ENCODE measurements around the gene ROR2. TPM values are rescaled to one million over a fixed set of nuclear protein-coding genes. Genes with fewer than 3 reads are reported as not detected.

ROR2 gene
- total and polyA plus RNA-seq, 2 experiments from 2014 or later = 7.1 to 12.9 TPM

GRCh38 chr9:91659529-91660495 lies 290.2 kb downstream of the ROR2 start:
- in situ Hi-C loops (cut with MboI) = no loop called here
- H3F3A ChIP-seq (ENCODE audit: insufficient read depth) = no peaks in the 10 kb centered on the region
- no peaks in the 10 kb centered on the region for H3K27me3 ChIP-seq (replicated peaks; ENCODE audit: insufficient read depth)
- no peak overlapping the region for H2AFZ ChIP-seq
- TF ChIP-seq EZH2 (IDR thresholded peaks at IDR 0.05; ENCODE audit: insufficient read depth, poor library complexity, severe bottlenecking) (no peak), EZH2phosphoT487 (IDR thresholded peaks at IDR 0.05; ENCODE audit: insufficient read depth, low read depth) (no peak)
- no peaks in the 10 kb centered on the region for H3K4me1 ChIP-seq (ENCODE audit: insufficient read depth)
- no peaks in the 10 kb centered on the region for H3K36me3 ChIP-seq (ENCODE audit: low read depth)
- no peak overlapping the region for H3K4me3 ChIP-seq
- H3K4me2 ChIP-seq (ENCODE audit: unreplicated experiment) = no peak overlapping the region
- no peaks in the 10 kb centered on the region for H3K79me2 ChIP-seq (ENCODE audit: insufficient read depth)
- H3K9ac ChIP-seq = no peak overlapping the region
- no peak overlapping the region for H3K27ac ChIP-seq
- no peaks in the 10 kb centered on the region for H4K20me1 ChIP-seq (ENCODE audit: insufficient read depth)
- WGBS, 2 experiments (ENCODE audit: low coverage in 1 of 2, low lambda C conversion rate in 2 of 2, missing lambda C conversion rate in 2 of 2) = 61 to 65% methylated on average over 6 of the region's 6 CpGs
- H3K9me2 ChIP-seq (ENCODE audit: insufficient read depth) = no peaks in the 10 kb centered on the region
- DNase-seq = peak; percentile 43
- no peaks in the 10 kb centered on the region for H3K9me3 ChIP-seq (ENCODE audit: low read depth)

GRCh38 chr9:91658513-91659105 lies 291.4 kb downstream of the ROR2 start:
- H3K9ac ChIP-seq = no peak overlapping the region
- no peaks in the 10 kb centered on the region for H3K36me3 ChIP-seq (ENCODE audit: low read depth)
- in situ Hi-C loops (cut with MboI) = no loop called here
- 52 to 54% methylated on average over 9 of the region's 9 CpGs for WGBS, 2 experiments (ENCODE audit: low coverage in 1 of 2, low lambda C conversion rate in 2 of 2, missing lambda C conversion rate in 2 of 2)
- no peaks in the 10 kb centered on the region for H3K27me3 ChIP-seq (replicated peaks; ENCODE audit: insufficient read depth)
- no peak overlapping the region for H3K4me2 ChIP-seq (ENCODE audit: unreplicated experiment)
- H4K20me1 ChIP-seq (ENCODE audit: insufficient read depth) = no peaks in the 10 kb centered on the region
- H3K27ac ChIP-seq = no peak overlapping the region
- H3K9me3 ChIP-seq (ENCODE audit: low read depth) = no peaks in the 10 kb centered on the region
- H3K9me2 ChIP-seq (ENCODE audit: insufficient read depth) = no peaks in the 10 kb centered on the region
- no peak overlapping the region for H2AFZ ChIP-seq
- H3F3A ChIP-seq (ENCODE audit: insufficient read depth) = no peaks in the 10 kb centered on the region
- no peaks in the 10 kb centered on the region for H3K79me2 ChIP-seq (ENCODE audit: insufficient read depth)
- TF ChIP-seq EZH2phosphoT487 (IDR thresholded peaks at IDR 0.05; ENCODE audit: insufficient read depth, low read depth) = no peak
- TF ChIP-seq EZH2 (IDR thresholded peaks at IDR 0.05; ENCODE audit: insufficient read depth, poor library complexity, severe bottlenecking) = no peak
- H3K4me1 ChIP-seq (ENCODE audit: insufficient read depth) = no peaks in the 10 kb centered on the region
- peak; percentile 12 for DNase-seq
- H3K4me3 ChIP-seq = no peak overlapping the region

GRCh38 chr9:91657501-91657900 lies 292.5 kb downstream of the ROR2 start:
- H3K4me2 ChIP-seq (ENCODE audit: unreplicated experiment) = no peak overlapping the region
- 64 to 65% methylated on average over 3 of the region's 3 CpGs for WGBS, 2 experiments (ENCODE audit: low coverage in 1 of 2, low lambda C conversion rate in 2 of 2, missing lambda C conversion rate in 2 of 2)
- in situ Hi-C loops (cut with MboI) = no loop called here
- no peak for DNase-seq
- H3K4me1 ChIP-seq (ENCODE audit: insufficient read depth) = no peaks in the 10 kb centered on the region
- no peaks in the 10 kb centered on the region for H3F3A ChIP-seq (ENCODE audit: insufficient read depth)
- H3K9ac ChIP-seq = no peak overlapping the region
- H4K20me1 ChIP-seq (ENCODE audit: insufficient read depth) = no peaks in the 10 kb centered on the region
- H3K9me3 ChIP-seq (ENCODE audit: low read depth) = no peaks in the 10 kb centered on the region
- no peaks in the 10 kb centered on the region for H3K27me3 ChIP-seq (replicated peaks; ENCODE audit: insufficient read depth)
- H3K36me3 ChIP-seq (ENCODE audit: low read depth) = no peaks in the 10 kb centered on the region
- H3K79me2 ChIP-seq (ENCODE audit: insufficient read depth) = no peaks in the 10 kb centered on the region
- H3K4me3 ChIP-seq = no peak overlapping the region
- H3K9me2 ChIP-seq (ENCODE audit: insufficient read depth) = no peaks in the 10 kb centered on the region
- no peak overlapping the region for H2AFZ ChIP-seq
- H3K27ac ChIP-seq = no peak overlapping the region
- TF ChIP-seq EZH2phosphoT487 (IDR thresholded peaks at IDR 0.05; ENCODE audit: insufficient read depth, low read depth) = no peak
- no peak for TF ChIP-seq EZH2 (IDR thresholded peaks at IDR 0.05; ENCODE audit: insufficient read depth, poor library complexity, severe bottlenecking)

GRCh38 chr9:91655658-91656057 lies 294.4 kb downstream of the ROR2 start:
- H3K36me3 ChIP-seq (ENCODE audit: low read depth) = no peaks in the 10 kb centered on the region
- no peak for DNase-seq
- no peaks in the 10 kb centered on the region for H4K20me1 ChIP-seq (ENCODE audit: insufficient read depth)
- no peaks in the 10 kb centered on the region for H3K9me3 ChIP-seq (ENCODE audit: low read depth)
- no peak for TF ChIP-seq EZH2 (IDR thresholded peaks at IDR 0.05; ENCODE audit: insufficient read depth, poor library complexity, severe bottlenecking)
- no peak for TF ChIP-seq EZH2phosphoT487 (IDR thresholded peaks at IDR 0.05; ENCODE audit: insufficient read depth, low read depth)
- no peak overlapping the region for H3K9ac ChIP-seq
- H3K9me2 ChIP-seq (ENCODE audit: insufficient read depth) = no peaks in the 10 kb centered on the region
- H3K4me3 ChIP-seq = no peak overlapping the region
- 0 out of 2 replicates have a peak, but pooled peaks cover 3% of the 10 kb centered on the region for H3K27me3 ChIP-seq (replicated peaks; ENCODE audit: insufficient read depth)
- WGBS, 2 experiments (ENCODE audit: low coverage in 1 of 2, low lambda C conversion rate in 2 of 2, missing lambda C conversion rate in 2 of 2) = 57 to 58% methylated on average over 4 of the region's 4 CpGs
- H3F3A ChIP-seq (ENCODE audit: insufficient read depth) = no peaks in the 10 kb centered on the region
- H3K79me2 ChIP-seq (ENCODE audit: insufficient read depth) = no peaks in the 10 kb centered on the region
- H3K27ac ChIP-seq = no peak overlapping the region
- in situ Hi-C loops (cut with MboI) = no loop called here
- no peak overlapping the region for H3K4me2 ChIP-seq (ENCODE audit: unreplicated experiment)
- no peak overlapping the region for H2AFZ ChIP-seq
- no peaks in the 10 kb centered on the region for H3K4me1 ChIP-seq (ENCODE audit: insufficient read depth)

Measured in GM23248 (cell line).